Astrocyte of the cerebellum (primary cell): ENCODE measurements around the gene ZKSCAN5.
A peak's percentile ranks its signal among the peaks of the same experiment; 100 is the strongest.

Experiments used
- DNase-seq: peaks from one replicate; pipeline ENCODE4 v3.0.0-alpha.2; 2011; ENCODE audit warnings: low read depth
- H3K4me3 ChIP-seq: 2 replicates; pipeline ENCODE4 v1.5.1; 2011; ENCODE audit warnings: mild to moderate bottlenecking, low read depth, low read length, moderate library complexity
- in situ Hi-C: cut with HindIII; loops from 2 replicates; pipeline ENCODE4 v1.10.0; 2017; ENCODE audit warnings: low sequenced_read_pairs
- TF ChIP-seq, protein P1 (sequence below): IDR thresholded peaks from 2 replicates; pipeline ENCODE4 v1.5.1; 2012; ENCODE audit warnings: low read length, low read depth, moderate library complexity, mild to moderate bottlenecking; ENCODE audit errors: missing control alignments

The ZKSCAN5 gene

DNA sequence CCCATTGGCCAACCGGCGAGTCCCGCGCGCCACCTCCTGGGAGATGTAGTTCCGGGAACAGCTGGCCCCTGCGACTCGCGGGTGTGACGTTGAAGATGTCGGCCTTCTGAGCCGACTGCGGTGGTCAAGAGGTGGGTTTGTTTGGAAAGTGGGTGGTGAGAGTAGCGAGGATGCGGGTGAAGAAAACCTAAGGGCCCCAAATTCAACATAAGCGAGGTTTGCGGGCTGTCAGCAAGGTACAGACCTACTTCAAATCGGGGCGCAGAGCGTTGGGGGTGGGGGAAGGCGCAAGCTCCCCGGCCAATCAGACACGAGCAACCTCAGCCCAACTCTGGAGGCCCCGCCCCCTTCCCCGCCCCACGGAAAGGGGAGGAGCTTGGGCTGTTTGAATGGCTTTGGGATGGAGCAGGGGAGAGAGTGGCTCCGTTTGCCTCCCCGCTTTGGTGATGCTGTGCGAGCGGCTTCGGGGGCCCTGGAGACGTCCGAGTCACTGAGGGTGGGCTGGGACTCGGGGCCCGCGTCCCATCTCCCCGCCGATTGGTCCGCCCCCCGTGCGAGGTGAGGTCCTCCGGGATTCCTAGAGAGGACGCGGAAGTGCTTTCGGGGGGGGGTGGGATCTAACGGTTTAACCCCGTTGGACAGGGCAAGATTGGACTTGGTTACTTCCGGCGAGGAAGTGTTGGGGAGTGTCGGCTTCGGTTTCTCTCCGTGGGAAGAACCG is at the start of gene ZKSCAN5:
Gene ZKSCAN5, plus strand, starts transcription at position 60 of the 721 bp plus-strand sequence. CDS start 1,383 bp downstream, outside the sequence.
- TF ChIP-seq, protein P1, sequence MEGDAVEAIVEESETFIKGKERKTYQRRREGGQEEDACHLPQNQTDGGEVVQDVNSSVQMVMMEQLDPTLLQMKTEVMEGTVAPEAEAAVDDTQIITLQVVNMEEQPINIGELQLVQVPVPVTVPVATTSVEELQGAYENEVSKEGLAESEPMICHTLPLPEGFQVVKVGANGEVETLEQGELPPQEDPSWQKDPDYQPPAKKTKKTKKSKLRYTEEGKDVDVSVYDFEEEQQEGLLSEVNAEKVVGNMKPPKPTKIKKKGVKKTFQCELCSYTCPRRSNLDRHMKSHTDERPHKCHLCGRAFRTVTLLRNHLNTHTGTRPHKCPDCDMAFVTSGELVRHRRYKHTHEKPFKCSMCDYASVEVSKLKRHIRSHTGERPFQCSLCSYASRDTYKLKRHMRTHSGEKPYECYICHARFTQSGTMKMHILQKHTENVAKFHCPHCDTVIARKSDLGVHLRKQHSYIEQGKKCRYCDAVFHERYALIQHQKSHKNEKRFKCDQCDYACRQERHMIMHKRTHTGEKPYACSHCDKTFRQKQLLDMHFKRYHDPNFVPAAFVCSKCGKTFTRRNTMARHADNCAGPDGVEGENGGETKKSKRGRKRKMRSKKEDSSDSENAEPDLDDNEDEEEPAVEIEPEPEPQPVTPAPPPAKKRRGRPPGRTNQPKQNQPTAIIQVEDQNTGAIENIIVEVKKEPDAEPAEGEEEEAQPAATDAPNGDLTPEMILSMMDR = no peak
- H3K4me3 ChIP-seq = peak within 1 kb of the TSS; percentile 90
- in situ Hi-C loops = no loop called here
- peak; percentile 87 for DNase-seq

DNA sequence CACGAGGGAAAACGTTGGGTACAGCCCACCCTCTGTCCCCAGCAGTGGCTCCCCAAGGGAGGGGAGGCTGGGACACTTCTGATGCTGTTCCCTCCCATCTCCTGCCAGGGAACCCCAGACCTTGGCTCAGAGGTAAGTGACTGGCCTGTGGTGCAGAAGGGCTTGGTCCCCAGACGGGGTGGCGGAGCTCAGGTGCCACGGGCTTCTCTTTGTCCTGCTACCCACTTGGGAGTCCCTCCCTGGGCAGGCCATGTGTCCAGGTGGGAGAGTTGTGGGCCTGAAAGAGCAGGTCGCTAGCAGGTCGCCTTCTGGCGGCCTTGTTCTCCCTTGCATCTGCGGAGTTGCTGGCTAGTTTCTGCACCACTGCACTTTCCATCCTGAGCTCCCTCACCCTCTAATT is 48.6 kb upstream of the ZKSCAN5 start:
- DNase-seq = no peak
- H3K4me3 ChIP-seq = no peak overlapping the region
- TF ChIP-seq, protein P1 = no peak
- in situ Hi-C loops = no loop called here

- in situ Hi-C loops = no loop called here
- no peak for DNase-seq
- TF ChIP-seq, protein P1 = no peak
- H3K4me3 ChIP-seq = no peak overlapping the region
These were observed 48.2 kb upstream of the ZKSCAN5 start for GRCh38 chr7:99456288-99456687.

DNA sequence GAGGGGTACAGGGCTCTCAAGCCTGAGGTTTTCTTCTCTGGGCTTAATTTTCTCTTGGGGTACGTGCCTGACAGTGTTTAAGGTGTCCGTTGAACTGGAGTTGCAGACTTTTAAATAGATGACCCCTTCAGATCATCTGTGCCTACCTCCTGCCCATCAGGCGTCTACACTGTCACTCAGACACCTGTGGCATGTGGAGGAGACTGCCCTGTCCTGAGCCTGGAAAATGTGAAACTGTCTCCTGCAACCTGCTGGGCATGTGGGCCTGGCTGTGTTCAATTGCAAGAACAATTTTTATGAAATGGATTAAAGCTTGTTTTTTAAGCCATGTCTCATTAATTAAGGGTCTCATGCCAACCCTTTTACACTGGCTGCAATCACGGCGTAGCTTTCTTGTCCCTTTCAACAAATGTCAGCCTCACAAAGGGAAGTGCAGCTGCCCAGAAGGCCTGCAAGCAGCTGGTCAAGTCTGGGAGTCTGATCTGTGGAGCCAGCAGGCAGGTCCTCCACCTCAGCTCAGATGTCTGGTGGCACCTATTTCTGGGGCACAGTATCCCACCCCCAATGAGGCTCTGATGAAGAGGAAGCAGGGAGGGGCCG is 47.3 kb upstream of the ZKSCAN5 start:
- no peak for DNase-seq
- no peak overlapping the region for H3K4me3 ChIP-seq
- TF ChIP-seq, protein P1 = no peak
- in situ Hi-C loops = no loop called here

DNA sequence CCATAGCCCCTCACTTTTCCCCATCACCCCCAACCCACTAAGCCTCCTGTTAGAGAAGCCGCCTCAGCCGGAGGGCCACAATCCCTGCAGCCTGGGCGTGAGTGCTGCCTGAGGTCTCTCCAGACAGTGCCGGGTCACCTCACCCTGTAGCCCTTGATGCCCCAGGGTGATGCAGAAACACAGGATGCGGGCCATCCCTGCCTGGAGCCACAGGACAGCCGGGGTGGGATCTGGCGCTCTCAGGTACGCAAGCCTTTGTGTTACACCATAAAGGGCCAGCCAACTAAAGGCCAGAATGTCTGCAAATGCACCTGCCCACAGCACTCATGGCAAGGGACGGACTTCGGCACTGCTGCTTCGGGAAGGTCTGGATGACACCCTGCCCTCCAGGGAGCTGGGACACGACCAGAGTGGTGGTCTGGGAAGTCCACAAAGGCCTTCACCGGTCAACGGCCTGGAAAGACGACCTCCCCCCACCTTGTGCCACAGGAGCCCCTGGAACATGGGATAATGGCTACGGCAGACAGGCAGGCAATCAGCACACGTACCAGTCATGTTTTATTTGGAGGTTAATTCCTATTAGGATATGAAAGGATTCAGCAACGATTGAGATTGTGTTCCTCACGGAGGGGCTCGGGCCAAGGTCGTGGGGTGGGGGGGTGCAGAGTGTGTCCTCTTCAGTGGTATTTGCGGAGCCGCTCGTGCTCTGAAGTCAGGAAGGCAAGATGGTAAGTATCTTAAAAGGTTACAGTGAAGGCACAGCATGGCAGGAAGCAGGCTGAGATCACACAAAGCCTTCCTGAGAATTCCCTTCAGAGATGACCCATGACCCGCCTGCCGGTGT is 46.6 kb upstream of the ZKSCAN5 start:
- DNase-seq = no peak
- in situ Hi-C loops = no loop called here

GRCh38 chr7:99459087-99459486 is 45.4 kb upstream of the ZKSCAN5 start:
- DNase-seq = no peak
- H3K4me3 ChIP-seq = no peak overlapping the region
- in situ Hi-C loops = no loop called here
- TF ChIP-seq, protein P1 = peak; percentile 35

More for the DNA sequence above, 46.6 kb upstream of the ZKSCAN5 start:
- H3K4me3 ChIP-seq = no peak overlapping the region
- TF ChIP-seq, protein P1 = no peak
